Endothelial cell of umbilical vein (primary cell): ENCODE measurements around the gene CENPI. TPM values are rescaled to one million over a fixed set of nuclear protein-coding genes. Genes with fewer than 3 reads are reported as not detected.

Experiments
- Bru-seq: library from RNA; stranded (reverse); fragments of 400-500 nt; gene quantifications from one replicate; lab custom pipeline; 2021; lab: Mats Ljungman, UMichigan
- BruChase-seq, 2 experiments: library from RNA; stranded (reverse); fragments of 400-500 nt; gene quantifications; one replicate each; lab custom pipeline; 2021; lab: Mats Ljungman, UMichigan
- BruUV-seq: library from RNA; stranded (reverse); fragments of 400-500 nt; replicated peaks from 2 replicates; lab custom pipeline; 2021; lab: Mats Ljungman, UMichigan
- CTCF ChIA-PET: fragments of 300-600, 350-600 bp; sonication (Branson Sonifier 250); formaldehyde crosslinking; loops from one replicate; lab custom pipeline; 2021; ENCODE audit warnings: antibody characterized with exemption, inconsistent platforms; lab: Charles Lee
- POLR2A ChIA-PET: fragments of 300-600, 350-600 bp; sonication (Branson Sonifier 250); formaldehyde crosslinking; loops from one replicate; lab custom pipeline; 2021; ENCODE audit warnings: antibody characterized with exemption, inconsistent platforms; lab: Charles Lee
- DNase-seq: peaks from one replicate; pipeline ENCODE4 v3.0.0-alpha.2; 2011; ENCODE audit warnings: low read depth, low spot score
- FAIRE-seq: peaks from 2 replicates; lab custom pipeline; 2011; peaks lifted over from hg19 to GRCh38; lab: Jason Lieb, UNC
- H2AFZ ChIP-seq: 2 replicates; pipeline ENCODE4 v1.6.0; 2012; ENCODE audit warnings: low read depth, low read length, control low read depth, inconsistent platforms
- H3K27ac ChIP-seq: 2 replicates; pipeline ENCODE4 v1.5.1; 2011; ENCODE audit warnings: low read depth, mild to moderate bottlenecking, control low read depth, low read length, moderate library complexity; ENCODE audit not compliant: insufficient read depth
- H3K27me3 ChIP-seq, 2 experiments: 2 replicates each; pipeline versions ENCODE4 v1.6.0 to v1.6.1; 2011; ENCODE audit warnings: low read length in 2 of 2, mixed read lengths in 1 of 2; ENCODE audit not compliant: control insufficient read depth in 2 of 2, insufficient read depth in 2 of 2
- H3K36me3 ChIP-seq, 2 experiments: 2 replicates in 1 of 2; 3 replicates in 1 of 2; pipeline ENCODE4 v1.5.1; 2011; ENCODE audit warnings: low read length in 2 of 2, mild to moderate bottlenecking in 1 of 2, moderate library complexity in 1 of 2; ENCODE audit not compliant: control insufficient read depth in 2 of 2, insufficient read depth in 2 of 2; ENCODE audit errors: extremely low read depth in 1 of 2
- H3K4me1 ChIP-seq: 3 replicates; pipeline ENCODE4 v1.5.1; 2011; ENCODE audit warnings: mild to moderate bottlenecking, low read length; ENCODE audit not compliant: control insufficient read depth, insufficient read depth; ENCODE audit errors: extremely low read depth
- H3K4me2 ChIP-seq: 2 replicates; pipeline ENCODE4 v1.6.1; 2011; ENCODE audit warnings: low read length, control low read depth, mixed read lengths; ENCODE audit not compliant: insufficient read depth
- H3K4me3 ChIP-seq, 3 experiments: fragments of 200-600 bp in 1 of 3; sonication (generic), shearing (Covaris generic) in 1 of 3; replicated peaks in 1 of 3; 2 replicates each; pipeline ENCODE4 v1.5.1; 2011 to 2016; ENCODE audit warnings: control low read depth in 3 of 3, low read length in 3 of 3, mild to moderate bottlenecking in 2 of 3, inconsistent platforms in 1 of 3, low read depth in 1 of 3, moderate library complexity in 1 of 3; ENCODE audit not compliant: insufficient read depth in 1 of 3
- H3K79me2 ChIP-seq: 2 replicates; pipeline ENCODE4 v1.6.0; 2012; ENCODE audit warnings: low read length, inconsistent platforms; ENCODE audit not compliant: control insufficient read depth, insufficient read depth
- H3K9ac ChIP-seq: replicated peaks from 2 replicates; pipeline ENCODE3; 2011; ENCODE audit warnings: low read length, control low read depth; ENCODE audit not compliant: insufficient read depth; ENCODE audit errors: extremely low read depth
- H3K9me1 ChIP-seq: replicated peaks from 3 replicates; pipeline ENCODE4 v1.6.0; 2011; ENCODE audit warnings: mild to moderate bottlenecking, low read length; ENCODE audit not compliant: control insufficient read depth, insufficient read depth; ENCODE audit errors: extremely low read depth
- H3K9me3 ChIP-seq: replicated peaks from 2 replicates; pipeline ENCODE4 v1.5.1; 2012; ENCODE audit warnings: low read length, inconsistent platforms; ENCODE audit not compliant: control insufficient read depth, insufficient read depth
- H4K20me1 ChIP-seq: replicated peaks from 2 replicates; pipeline ENCODE3; 2011; ENCODE audit warnings: mild to moderate bottlenecking, low read length; ENCODE audit not compliant: control insufficient read depth, insufficient read depth; ENCODE audit errors: extremely low read depth
- EZH2 ChIP-seq: IDR thresholded peaks from 2 replicates; pipeline ENCODE4 v1.6.1; 2012; ENCODE audit warnings: borderline replicate concordance, low read depth, mild to moderate bottlenecking, moderate library complexity, low read length, inconsistent platforms; ENCODE audit not compliant: severe bottlenecking
- JUN ChIP-seq: IDR thresholded peaks from 2 replicates; pipeline ENCODE4 v1.6.1; 2011; ENCODE audit warnings: borderline replicate concordance, low read depth; ENCODE audit not compliant: insufficient read length, insufficient read depth
- MAX ChIP-seq: IDR thresholded peaks from 2 replicates; pipeline ENCODE4 v1.6.1; 2011; ENCODE audit not compliant: insufficient read depth, insufficient read length
- MYC ChIP-seq: IDR thresholded peaks from one replicate; pipeline ENCODE4 v1.6.1; 2011; ENCODE audit warnings: mild to moderate bottlenecking, low read depth, low read length
- POLR2A ChIP-seq: IDR thresholded peaks from 2 replicates; pipeline ENCODE4 v1.6.1; 2012; ENCODE audit warnings: low read depth, mild to moderate bottlenecking, control low read depth, low read length
- POLR2AphosphoS5 ChIP-seq: IDR thresholded peaks from 2 replicates; pipeline ENCODE4 v1.6.1; 2012; ENCODE audit warnings: low read depth, mild to moderate bottlenecking, control low read depth, low read length, moderate library complexity; ENCODE audit not compliant: insufficient read depth
- dilution Hi-C: fragments of 300-500 bp; cut with MboI; formaldehyde crosslinking; loops from one replicate; pipeline ENCODE4 v1.15.0; 2019; ENCODE audit warnings: low sequenced_read_pairs; ENCODE audit not compliant: extremely low pct_ligation_motif_present
- intact Hi-C: fragments of 100-400 bp; cut with micrococcal nuclease; formaldehyde crosslinking; loops from one replicate; pipeline ENCODE4 v1.10.0; 2022
- long read RNA-seq: library from polyadenylated mRNA; stranded (forward); transcript quantifications from one replicate; pipeline ENCODE4 v2.0.0, GENCODE V29; 2021
- polyA minus RNA-seq, 3 experiments: library from RNA; depleted of rRNA, polyadenylated mRNA; stranded (reverse); fragments of >200 nt; gene quantifications; 1 replicate in 1 of 3; 2 replicates in 2 of 3; pipeline ENCODE4 v1.2.3, GENCODE V29; 2011
- polyA plus RNA-seq, 4 experiments: library from polyadenylated mRNA; depleted of rRNA in 3 of 4; stranded (reverse) in 3 of 4; unstranded in 1 of 4; fragments of >200 nt; gene quantifications; 2 replicates each; pipeline versions ENCODE4 v1.2.1 to v1.2.3, GENCODE V29; 2011 to 2012; ENCODE audit warnings: missing spikeins in 1 of 4
- total RNA-seq: library from RNA; stranded (reverse); gene quantifications from 2 replicates; pipeline ENCODE4 v1.2.3, GENCODE V29; 2021

CENPI gene
- total RNA-seq (25.7 and 28.9 TPM in 2 replicates), polyA plus RNA-seq (7.2 and 7.7 TPM in 2 replicates), polyA minus RNA-seq (22.2 and 36.9 TPM in 2 replicates), Bru-seq, nascent RNA (percentile 79 among the genes with signal in this experiment), BruChase-seq, experiment 1, labeled RNA remaining after a 6-hour chase (percentile 77 among the genes with signal in this experiment), BruChase-seq, experiment 2, labeled RNA remaining after a 2-hour chase (percentile 85 among the genes with signal in this experiment)
- polyA plus RNA-seq (2011; cell fraction: cytosol; rRNA removed) = 9.9 and 11.6 TPM in 2 replicates
- 14.9 and 19.7 TPM in 2 replicates for polyA plus RNA-seq (2011; cell fraction: nucleus; rRNA removed)
- 9.3 and 25.9 TPM in 2 replicates for polyA plus RNA-seq (2012)
- 19.3 TPM for polyA minus RNA-seq (2011; cell fraction: cytosol; rRNA and poly(A)+ RNA removed)
- polyA minus RNA-seq (2011; cell fraction: nucleus; rRNA and poly(A)+ RNA removed) = 18.7 and 33.7 TPM in 2 replicates
- long read RNA-seq, partial matches to known transcripts = 5 of 22 reads
- long read RNA-seq, other reads (novel, unspliced or antisense) = 17 of 22 reads

GRCh38 chrX:101097546-101098453, at the start of gene CENPI:
CENPI (plus strand) TSS chrX:101098204; CDS start chrX:101101071, 2,867 bp downstream.
- peak; percentile 100 for FAIRE-seq
- H3K9me3 ChIP-seq = no peaks in the 10 kb centered on the region
- peak within 1 kb of the TSS; percentile 80 for H3K27ac ChIP-seq
- ChIA-PET CTCF (interaction anchor here (0.6 to 1.2 kb wide), 3 partner anchors 40 to 196 kb away, joined by 3 read pairs; no protein-coding TSS in a partner anchor), POLR2A (interaction anchor here (0.5 to 1.1 kb wide), 5 partner anchors 11 to 888 kb away, joined by 3 to 12 read pairs (median 5); partner anchors contain the start of gene TMEM35A)
- peaks cover 33% of the 10 kb centered on the region for H3K79me2 ChIP-seq
- no peaks in the 10 kb centered on the region for H3K9me1 ChIP-seq
- no peaks in the 10 kb centered on the region for H3K36me3 ChIP-seq
- peak within 1 kb of the TSS; percentile 42 for H2AFZ ChIP-seq
- TSS peak; percentile 98 for BruUV-seq
- H4K20me1 ChIP-seq = no peaks in the 10 kb centered on the region
- TF ChIP-seq POLR2AphosphoS5 = peak; percentile 18
- TF ChIP-seq POLR2A = peak; percentile 79
- no peak for TF ChIP-seq EZH2
- no peak for TF ChIP-seq MYC
- no peak for TF ChIP-seq JUN
- no peak for TF ChIP-seq MAX
- H3K4me2 ChIP-seq = peak within 1 kb of the TSS; percentile 83
- H3K4me1 ChIP-seq = peaks cover 4% of the 10 kb centered on the region
- H3K9ac ChIP-seq = peak within 1 kb of the TSS; percentile 88
- H3K27me3 ChIP-seq = no peaks in the 10 kb centered on the region
- intact Hi-C loops (loop anchor here (1.0 kb wide), 2 partner anchors 40 to 202 kb away; no protein-coding TSS in a partner anchor), dilution Hi-C loops (no loop called here)
- peak; percentile 96 for DNase-seq
- peak within 1 kb of the TSS; percentile 47 to 83 (median 67) for H3K4me3 ChIP-seq
